Heart right ventricle (tissue), 16 donors: ENCODE data around the gene ZNF302. TPM values are rescaled to one million over a fixed set of nuclear protein-coding genes. Genes with fewer than 3 reads are reported as not detected.
"Not testable (repeated sequence)": the region's sequence is repeated elsewhere in the genome, so short reads cannot be mapped to it uniquely, and the experiment has no call there.

ENCODE experiments used
- ATAC-seq, 8 donors: fragments of 200-7000 bp; cut with Tn5 transposase; one replicate each; pipeline ENCODE4 v1.9.1; 2020; ENCODE audit warnings: mild to moderate bottlenecking in 8 of 8, moderate library complexity in 8 of 8, moderate number of reproducible peaks in 1 of 8
- DNase-seq, 2 donors: peaks; one replicate each; pipeline ENCODE4 v3.0.0-alpha.2; 2020
- H3K27ac ChIP-seq, 10 donors: fragments of 200-600 bp; sonication (generic) in 2 of 10; one replicate each; pipeline versions ENCODE4 v1.5.0 to v1.8.0; 2020 to 2022; ENCODE audit warnings: mild to moderate bottlenecking in 3 of 10
- H3K27me3 ChIP-seq, 7 donors: fragments of 200-600 bp; one replicate each; pipeline ENCODE4 v1.8.0; 2021 to 2022; ENCODE audit warnings: mild to moderate bottlenecking in 2 of 7
- H3K36me3 ChIP-seq, 9 donors: fragments of 200-600 bp; sonication (generic) in 1 of 9; one replicate each; pipeline versions ENCODE4 v1.5.0 to v1.8.0; 2020 to 2022; ENCODE audit warnings: mild to moderate bottlenecking in 2 of 9
- H3K4me1 ChIP-seq, 9 donors: fragments of 200-600 bp; sonication (generic) in 1 of 9; one replicate each; pipeline versions ENCODE4 v1.5.0 to v1.8.0; 2020 to 2022; ENCODE audit warnings: mild to moderate bottlenecking in 4 of 9
- H3K4me3 ChIP-seq, 10 donors: fragments of 200-600 bp; sonication (generic) in 2 of 10; one replicate each; pipeline versions ENCODE4 v1.5.0 to v1.8.0; 2020 to 2022; ENCODE audit warnings: mild to moderate bottlenecking in 7 of 10, moderate library complexity in 2 of 10
- H3K9me3 ChIP-seq, 11 donors: fragments of 200-600 bp in 10 of 11; sonication (generic) in 2 of 11; one replicate each; pipeline versions ENCODE4 v1.5.0 to v1.8.0; 2013 to 2022; ENCODE audit warnings: mild to moderate bottlenecking in 2 of 11, control low read depth in 1 of 11, moderate library complexity in 1 of 11
- WGBS, 2 donors: extraction: QIAGEN DNeasy Blood & Tissue Kit; methylation state at CpG; one replicate each; pipeline ENCODE4 v1.1.7; 2013; ENCODE audit warnings: inconsistent platforms in 1 of 2; 5-methylcytosine and 5-hydroxymethylcytosine counted together
- intact Hi-C, 10 donors: fragments of 100-400 bp; cut with DNase I; formaldehyde crosslinking; loops; one replicate each; pipeline versions ENCODE4 v1.11.1 to v1.14.2; 2022
- polyA plus RNA-seq, 2 donors: library from polyadenylated mRNA; stranded (reverse); fragments of 200-250 nt; gene quantifications; one replicate each; pipeline ENCODE4 v1.2.3, GENCODE V29; 2013
- total RNA-seq, 10 donors: library from RNA; stranded (reverse); fragmentation: NEBNext Ultra II Directional in 3 of 10; extraction: Animal tissue kit (Norgen Biotek cat#: 25700) in 3 of 10; gene quantifications; one replicate each; pipeline versions ENCODE4 v1.2.1 to v1.2.4, GENCODE V29; 2021 to 2023
- TF ChIP-seq, protein P1 (sequence below), 9 donors: fragments of 200-600 bp; sonication (generic) in 2 of 9; IDR thresholded peaks; one replicate each; pipeline versions ENCODE4 v1.5.0 to v1.8.0; 2021 to 2022; ENCODE audit warnings: antibody characterized with exemption in 9 of 9, mild to moderate bottlenecking in 5 of 9, moderate library complexity in 1 of 9
- donor health status: Arrhythmogenic right ventricular cardiomyopathy.
- donor health status: ischemic (EF 13 %, LVEDD 7.1; RV severe dilation, severe dysfunction).
- donor health status: healthy with polysubstance abuse.
- donor health status: DM: no; HTN: yes; CAD: no.
- donor health status: DM: no; HTN: no; CAD: no.
- donor health status: ischemic (EF 25% LVEDD 6.9; RV normal size, moderate dysfunction).
- donor health status: ischemic (EF 25% LVEDD 5.7; RV mildly dilated, moderate dysfunction).
- donor health status: healthy.
- donor health status: DM: yes; HTN: yes; CAD: no.
- donor health status: Ischemic cardiomyopathy.
- donor health status: ischemic (EF 35%, LVEDD 5.7; RV mildly dilated, moderate dysfunction).
- donor health status: nonischemic (EF 11% LVEDD 7.7; RV severe dilation, severe dysfunction).
- donor health status: DM: yes; HTN: yes; CAD: no.
- donor health status: PGD.
- donor health status: ischemic (EF 29% LVEDD 5.4; RV normal size, mild dysfunction).
- donor health status: nonischemic (EF 23%, LVEDD 6.1; RV moderate dilation, normal function).

Gene ZNF302
- total and polyA plus RNA-seq, 12 donors: 20.4 to 42.5 (median 32.6) TPM

DNA sequence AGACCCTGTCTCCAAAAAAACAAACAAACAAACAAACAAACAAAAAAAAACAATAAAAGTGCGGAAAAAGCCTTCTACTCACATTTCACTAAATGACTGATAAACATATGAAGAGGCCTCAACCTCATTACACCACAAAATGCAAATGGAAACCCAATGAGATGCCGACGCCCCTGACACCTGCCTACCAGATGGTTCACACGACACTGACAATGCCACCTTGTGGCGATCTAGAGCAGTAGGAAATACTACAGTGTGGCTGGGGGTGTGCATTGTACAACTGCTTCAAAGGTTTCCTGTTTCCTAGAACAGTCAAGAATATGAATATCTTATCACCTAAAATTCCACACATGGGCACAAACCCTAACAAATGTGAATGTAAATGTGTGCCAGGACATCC is 14.6 kb upstream of the ZNF302 start:
- ATAC-seq: peak in 1 of 8 donors; percentile 48
- H3K27ac ChIP-seq: no peak overlapping the region

DNA sequence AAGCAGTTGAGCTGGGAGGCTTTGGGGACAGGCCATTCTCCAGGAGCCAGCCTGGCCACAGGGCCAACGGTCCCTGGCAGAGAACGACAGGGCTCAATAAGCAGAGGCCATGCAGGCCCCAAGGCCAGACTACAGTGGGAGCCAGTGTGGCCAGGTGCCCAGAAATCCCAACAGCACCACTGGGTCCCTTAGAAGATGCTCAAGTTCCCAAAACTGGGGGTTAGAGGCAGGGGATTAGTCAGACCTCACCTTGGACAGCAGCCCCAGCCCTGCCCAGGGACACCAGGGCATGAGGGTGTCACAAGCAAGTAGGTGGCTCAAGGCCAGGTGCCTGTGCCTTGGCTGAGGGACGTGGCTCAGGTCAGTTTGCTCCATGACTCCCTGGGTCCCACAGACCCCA is 13.3 kb upstream of the ZNF302 start:
- no peak overlapping the region for H3K27ac ChIP-seq
- H3K36me3 ChIP-seq: no peaks in the 10 kb centered on the region
- ATAC-seq (peak; percentile 22 to 58 (median 48)), DNase-seq (no peak)
- no peaks in the 10 kb centered on the region for H3K9me3 ChIP-seq
- no peaks in the 10 kb centered on the region for H3K27me3 ChIP-seq
- WGBS, 2 donors: 54 to 59% methylated on average over 3 of the region's 3 CpGs
- H3K4me3 ChIP-seq: no peak overlapping the region
- intact Hi-C loops: no loop called here
- TF ChIP-seq, protein P1, sequence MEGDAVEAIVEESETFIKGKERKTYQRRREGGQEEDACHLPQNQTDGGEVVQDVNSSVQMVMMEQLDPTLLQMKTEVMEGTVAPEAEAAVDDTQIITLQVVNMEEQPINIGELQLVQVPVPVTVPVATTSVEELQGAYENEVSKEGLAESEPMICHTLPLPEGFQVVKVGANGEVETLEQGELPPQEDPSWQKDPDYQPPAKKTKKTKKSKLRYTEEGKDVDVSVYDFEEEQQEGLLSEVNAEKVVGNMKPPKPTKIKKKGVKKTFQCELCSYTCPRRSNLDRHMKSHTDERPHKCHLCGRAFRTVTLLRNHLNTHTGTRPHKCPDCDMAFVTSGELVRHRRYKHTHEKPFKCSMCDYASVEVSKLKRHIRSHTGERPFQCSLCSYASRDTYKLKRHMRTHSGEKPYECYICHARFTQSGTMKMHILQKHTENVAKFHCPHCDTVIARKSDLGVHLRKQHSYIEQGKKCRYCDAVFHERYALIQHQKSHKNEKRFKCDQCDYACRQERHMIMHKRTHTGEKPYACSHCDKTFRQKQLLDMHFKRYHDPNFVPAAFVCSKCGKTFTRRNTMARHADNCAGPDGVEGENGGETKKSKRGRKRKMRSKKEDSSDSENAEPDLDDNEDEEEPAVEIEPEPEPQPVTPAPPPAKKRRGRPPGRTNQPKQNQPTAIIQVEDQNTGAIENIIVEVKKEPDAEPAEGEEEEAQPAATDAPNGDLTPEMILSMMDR (IDR thresholded peaks at IDR 0.05): no peak
- peaks cover 0 to 24% (median 0%) of the 10 kb centered on the region in 9 donors for H3K4me1 ChIP-seq

More for the DNA sequence above, 14.6 kb upstream of the ZNF302 start:
- Histone ChIP-seq H3K9me3 (no peaks in the 10 kb centered on the region), H3K27me3 (no peaks in the 10 kb centered on the region), H3K4me1 (peaks cover 0 to 22% (median 0%) of the 10 kb centered on the region in 9 donors), H3K36me3 (no peaks in the 10 kb centered on the region), H3K4me3 (no peak overlapping the region)
- intact Hi-C loops: no loop called here
- 40 to 43% methylated on average over 5 of the region's 5 CpGs for WGBS, 2 donors
- no peak for DNase-seq
- TF ChIP-seq, protein P1 (IDR thresholded peaks at IDR 0.05): peak in 7 of 9 donors; percentile 33 to 48 (median 40)

DNA sequence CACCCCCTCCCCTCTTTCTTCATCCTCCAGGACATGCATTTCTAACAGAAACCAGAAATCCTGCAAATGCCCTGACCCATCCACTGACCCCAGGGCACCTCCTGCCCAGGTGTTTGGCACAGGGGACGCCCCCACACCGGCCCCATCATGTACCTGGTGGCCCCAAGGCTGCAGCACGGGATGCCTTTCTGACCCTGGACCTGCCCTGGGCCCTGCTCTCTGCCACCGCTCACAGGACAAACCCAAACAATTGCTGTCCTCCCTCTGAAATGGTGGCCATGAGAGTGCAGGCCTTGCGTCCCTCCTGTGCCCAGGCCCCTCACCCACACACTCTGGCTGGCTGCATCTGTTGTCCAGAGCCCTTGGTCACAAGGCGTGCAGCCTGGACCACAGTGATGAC is 12.6 kb upstream of the ZNF302 start:
- ATAC-seq (peak in 1 of 8 donors; percentile 13), DNase-seq (no peak)
- 89 to 94% methylated on average over 6 of the region's 6 CpGs for WGBS, 2 donors
- H3K27me3 ChIP-seq: no peaks in the 10 kb centered on the region
- H3K27ac ChIP-seq: no peak overlapping the region
- peaks cover 0 to 24% (median 0%) of the 10 kb centered on the region in 9 donors for H3K4me1 ChIP-seq
- no peak overlapping the region for H3K4me3 ChIP-seq
- H3K9me3 ChIP-seq: no peaks in the 10 kb centered on the region
- TF ChIP-seq, protein P1 (IDR thresholded peaks at IDR 0.05): no peak
- intact Hi-C loops: no loop called here
- H3K36me3 ChIP-seq: no peaks in the 10 kb centered on the region

DNA sequence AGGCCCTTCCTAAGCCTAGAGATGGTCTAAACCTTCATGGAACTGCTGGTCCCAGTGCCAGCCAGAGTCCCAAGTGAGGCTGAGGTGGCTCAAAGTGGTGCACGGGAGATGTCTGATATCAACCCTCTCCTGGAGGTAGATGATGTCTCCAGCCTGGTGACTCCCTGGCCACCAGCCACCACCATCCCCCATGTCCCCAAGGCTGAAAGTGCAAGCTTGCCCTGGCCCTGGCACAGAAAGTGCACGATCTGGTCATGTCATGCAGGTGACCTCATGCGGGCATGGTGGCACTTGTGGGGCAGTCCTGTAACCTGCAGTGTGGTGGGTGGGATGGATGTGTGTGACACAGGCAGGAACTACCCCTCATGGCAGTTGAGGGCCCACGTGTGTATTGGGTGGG is 12.2 kb upstream of the ZNF302 start:
- H3K27ac ChIP-seq, H3K9me3 ChIP-seq, H3K36me3 ChIP-seq, H3K4me3 ChIP-seq, DNase-seq, H3K27me3 ChIP-seq, intact Hi-C loops: not testable (repeated sequence)
- ATAC-seq: peak in 1 of 8 donors; percentile 6
- 74 to 78% methylated on average over 4 of the region's 4 CpGs for WGBS, 2 donors
- peaks cover 0 to 24% (median 0%) of the 10 kb centered on the region in 9 donors for H3K4me1 ChIP-seq

DNA sequence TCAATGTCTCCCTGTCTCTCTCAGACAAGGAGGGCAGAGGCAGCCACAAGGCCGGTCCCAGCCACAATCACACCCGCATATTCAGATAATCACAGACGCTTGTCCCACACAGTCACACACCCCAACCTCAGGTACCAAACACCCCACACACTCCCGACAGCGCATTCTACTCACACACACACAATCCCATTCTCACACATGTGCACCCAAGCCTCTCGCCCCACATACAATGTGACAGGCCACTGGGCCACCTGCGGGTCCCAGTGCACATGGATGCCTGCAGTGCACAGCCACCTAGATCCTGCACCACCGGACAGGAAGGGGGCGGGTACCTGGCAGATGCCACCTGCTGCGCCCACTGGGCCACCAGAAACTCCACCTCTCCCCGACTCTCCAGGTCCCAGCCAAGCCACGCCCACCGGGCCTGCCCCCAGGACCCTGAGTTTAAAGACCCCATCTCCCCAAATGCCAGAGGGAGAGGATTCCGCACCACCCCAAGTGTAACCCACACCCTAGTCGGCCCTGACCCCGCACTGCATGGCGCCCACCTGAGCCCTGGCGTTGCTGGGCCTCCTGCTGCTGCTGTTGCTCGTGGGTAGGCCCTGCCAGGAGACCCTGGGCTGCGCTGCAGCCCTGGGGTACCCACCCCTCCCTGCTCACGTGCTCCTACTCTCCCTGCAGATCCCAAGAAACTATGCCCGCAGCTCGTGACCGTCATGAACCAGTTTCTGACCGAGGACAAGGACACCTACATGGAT is 11.1 kb upstream of the ZNF302 start:
- H3K27ac ChIP-seq: no peak overlapping the region
- no peak for DNase-seq
- H3K36me3 ChIP-seq: no peaks in the 10 kb centered on the region
- intact Hi-C loops: no loop called here
- WGBS, 2 donors: 94 to 96% methylated on average over 25 of the region's 25 CpGs
- no peaks in the 10 kb centered on the region for H3K9me3 ChIP-seq
- H3K4me3 ChIP-seq: no peak overlapping the region
- ATAC-seq: peak in 1 of 8 donors; percentile 23
- no peaks in the 10 kb centered on the region for H3K27me3 ChIP-seq
- H3K4me1 ChIP-seq: peaks cover 0 to 23% (median 0%) of the 10 kb centered on the region in 9 donors
- TF ChIP-seq, protein P1 (IDR thresholded peaks at IDR 0.05): no peak
